Liver (tissue), 9 donors: ENCODE data around the gene CCDC97. TPM values are rescaled to one million over a fixed set of nuclear protein-coding genes. Genes with fewer than 3 reads are reported as not detected.

Experiments used
- DNase-seq: peaks from one replicate; pipeline ENCODE4 v3.0.0-alpha.2; 2017; ENCODE audit warnings: low spot score
- H3K27ac ChIP-seq, 2 donors: one replicate each; pipeline ENCODE4 v1.7.0; 2013; ENCODE audit warnings: inconsistent platforms in 2 of 2, low read length in 2 of 2, control low read depth in 1 of 2, low read depth in 1 of 2, mild to moderate bottlenecking in 1 of 2
- H3K27me3 ChIP-seq, 4 donors: one replicate each; pipeline versions ENCODE4 v1.6.1 to v1.7.0; 2013; ENCODE audit warnings: low read length in 3 of 4, inconsistent platforms in 1 of 4, mild to moderate bottlenecking in 1 of 4, moderate library complexity in 1 of 4; ENCODE audit not compliant: control insufficient read depth in 4 of 4, insufficient read depth in 4 of 4
- H3K36me3 ChIP-seq, 4 donors: one replicate each; pipeline versions ENCODE4 v1.6.1 to v1.7.0; 2013; ENCODE audit warnings: low read length in 3 of 4, mild to moderate bottlenecking in 3 of 4, low read depth in 1 of 4, moderate library complexity in 1 of 4; ENCODE audit not compliant: control insufficient read depth in 4 of 4, insufficient read depth in 3 of 4
- H3K4me1 ChIP-seq, 4 donors: one replicate each; pipeline versions ENCODE4 v1.6.1 to v1.7.0; 2013; ENCODE audit warnings: low read length in 3 of 4, mild to moderate bottlenecking in 3 of 4, moderate library complexity in 1 of 4; ENCODE audit not compliant: control insufficient read depth in 4 of 4, insufficient read depth in 4 of 4
- H3K4me3 ChIP-seq, 3 donors: one replicate each; pipeline versions ENCODE4 v1.6.1 to v1.7.0; 2013; ENCODE audit warnings: low read length in 3 of 3, control low read depth in 1 of 3, low read depth in 1 of 3, mild to moderate bottlenecking in 1 of 3
- H3K9ac ChIP-seq, 2 donors: one replicate each; pipeline ENCODE4 v1.7.0; 2013; ENCODE audit warnings: low read length in 2 of 2, mild to moderate bottlenecking in 2 of 2, moderate library complexity in 2 of 2, control low read depth in 1 of 2, low read depth in 1 of 2
- H3K9me3 ChIP-seq, 4 donors: one replicate each; pipeline versions ENCODE4 v1.6.1 to v1.7.0; 2013; ENCODE audit warnings: low read length in 3 of 4; ENCODE audit not compliant: control insufficient read depth in 4 of 4
- EGR1 ChIP-seq, 2 donors: IDR thresholded peaks; 2 replicates each; pipeline ENCODE4 v1.6.1; 2016 to 2018; ENCODE audit warnings: antibody characterized with exemption in 2 of 2, low read depth in 2 of 2
- FOXA1 ChIP-seq: IDR thresholded peaks from 2 replicates; pipeline ENCODE4 v1.6.1; 2016; ENCODE audit warnings: antibody characterized with exemption
- FOXA2 ChIP-seq: IDR thresholded peaks from 2 replicates; pipeline ENCODE4 v1.6.1; 2016; ENCODE audit warnings: antibody characterized with exemption
- GABPA ChIP-seq, 2 donors: IDR thresholded peaks in 1 of 2; conservative IDR thresholded peaks in 1 of 2; 2 replicates each; pipeline ENCODE4 v1.6.1; 2016; ENCODE audit warnings: antibody characterized with exemption in 2 of 2, mild to moderate bottlenecking in 1 of 2, moderate library complexity in 1 of 2
- HNF4A ChIP-seq, 2 donors: conservative IDR thresholded peaks; 2 replicates each; pipeline ENCODE4 v1.6.1; 2016; ENCODE audit warnings: antibody characterized with exemption in 2 of 2, mild to moderate bottlenecking in 2 of 2
- HNF4G ChIP-seq: IDR thresholded peaks from 2 replicates; pipeline ENCODE4 v1.6.1; 2016; ENCODE audit warnings: antibody characterized with exemption
- JUND ChIP-seq, 2 donors: IDR thresholded peaks; 2 replicates each; pipeline ENCODE4 v1.6.1; 2016; ENCODE audit warnings: antibody characterized with exemption in 2 of 2
- MAX ChIP-seq: IDR thresholded peaks from 2 replicates; pipeline ENCODE4 v1.6.1; 2016; ENCODE audit warnings: antibody characterized with exemption
- RAD21 ChIP-seq, 2 donors: IDR thresholded peaks; 2 replicates each; pipeline ENCODE4 v1.6.1; 2016; ENCODE audit warnings: antibody characterized with exemption in 2 of 2, mild to moderate bottlenecking in 2 of 2
- REST ChIP-seq: IDR thresholded peaks from 2 replicates; pipeline ENCODE4 v1.6.1; 2016; ENCODE audit warnings: antibody characterized with exemption, mild to moderate bottlenecking
- RXRA ChIP-seq, 2 donors: IDR thresholded peaks; 2 replicates each; pipeline ENCODE4 v1.6.1; 2017 to 2018; ENCODE audit warnings: antibody characterized with exemption in 2 of 2, mild to moderate bottlenecking in 1 of 2
- TAF1 ChIP-seq: conservative IDR thresholded peaks from 2 replicates; pipeline ENCODE4 v1.6.1; 2016; ENCODE audit warnings: antibody characterized with exemption, mild to moderate bottlenecking
- YY1 ChIP-seq: IDR thresholded peaks from 2 replicates; pipeline ENCODE4 v1.6.1; 2016; ENCODE audit warnings: antibody characterized with exemption, mild to moderate bottlenecking
- ZBTB33 ChIP-seq: IDR thresholded peaks from 2 replicates; pipeline ENCODE4 v1.6.1; 2016; ENCODE audit warnings: antibody characterized with exemption
- WGBS: extraction: QIAGEN DNeasy Blood & Tissue Kit; methylation state at CpG from one replicate; pipeline ENCODE4 v1.1.7; 2013; 5-methylcytosine and 5-hydroxymethylcytosine counted together
- polyA plus RNA-seq, 2 donors: library from polyadenylated mRNA; stranded (reverse) in 1 of 2; unstranded in 1 of 2; fragments of 200-250 nt in 1 of 2; fragments of >200 nt in 1 of 2; fragmentation: Nextera tagmentation in 1 of 2; extraction: Ambion mirVana in 1 of 2; gene quantifications; one replicate each; pipeline versions ENCODE4 v1.2.1 to v1.2.3, GENCODE V29; 2013 to 2015
- total RNA-seq, 2 donors: library from RNA; depleted of rRNA; stranded (reverse); fragments of >200 nt; gene quantifications; one replicate each; pipeline ENCODE4 v1.2.3, GENCODE V29; 2014
- TF ChIP-seq, protein P1 (sequence below): fragments of 150-350 bp; IDR thresholded peaks from 2 replicates; pipeline ENCODE4 v1.5.1; 2017; ENCODE audit warnings: improper control_type of control experiment, low read depth, low read length; ENCODE audit not compliant: missing input control
- TF ChIP-seq, protein P2 (sequence below): IDR thresholded peaks from 2 replicates; pipeline ENCODE4 v1.6.1; 2016; ENCODE audit warnings: antibody characterized with exemption
- donor health status: healthy.
- donor health status: healthy.
- donor health status: healthy.
- donor health status: healthy.
- donor health status: healthy.

CCDC97 gene
- total and polyA plus RNA-seq, 4 donors: 3.8 to 5.7 (median 5.3) TPM

GRCh38 chr19:41304706-41305483 lies 5.1 kb upstream of the CCDC97 start:
- H3K27me3 ChIP-seq: no peaks in the 10 kb centered on the region
- TF ChIP-seq HNF4G (no peak), GABPA (IDR thresholded peaks at IDR 0.05 in 1 of 2, conservative IDR thresholded peaks at IDR 0.05 in 1 of 2) (no peak), FOXA2 (no peak), JUND (IDR thresholded peaks at IDR 0.05) (no peak), REST (no peak), TAF1 (no peak)
- TF ChIP-seq, protein P1, sequence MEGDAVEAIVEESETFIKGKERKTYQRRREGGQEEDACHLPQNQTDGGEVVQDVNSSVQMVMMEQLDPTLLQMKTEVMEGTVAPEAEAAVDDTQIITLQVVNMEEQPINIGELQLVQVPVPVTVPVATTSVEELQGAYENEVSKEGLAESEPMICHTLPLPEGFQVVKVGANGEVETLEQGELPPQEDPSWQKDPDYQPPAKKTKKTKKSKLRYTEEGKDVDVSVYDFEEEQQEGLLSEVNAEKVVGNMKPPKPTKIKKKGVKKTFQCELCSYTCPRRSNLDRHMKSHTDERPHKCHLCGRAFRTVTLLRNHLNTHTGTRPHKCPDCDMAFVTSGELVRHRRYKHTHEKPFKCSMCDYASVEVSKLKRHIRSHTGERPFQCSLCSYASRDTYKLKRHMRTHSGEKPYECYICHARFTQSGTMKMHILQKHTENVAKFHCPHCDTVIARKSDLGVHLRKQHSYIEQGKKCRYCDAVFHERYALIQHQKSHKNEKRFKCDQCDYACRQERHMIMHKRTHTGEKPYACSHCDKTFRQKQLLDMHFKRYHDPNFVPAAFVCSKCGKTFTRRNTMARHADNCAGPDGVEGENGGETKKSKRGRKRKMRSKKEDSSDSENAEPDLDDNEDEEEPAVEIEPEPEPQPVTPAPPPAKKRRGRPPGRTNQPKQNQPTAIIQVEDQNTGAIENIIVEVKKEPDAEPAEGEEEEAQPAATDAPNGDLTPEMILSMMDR: no peak
- TF ChIP-seq, protein P2, sequence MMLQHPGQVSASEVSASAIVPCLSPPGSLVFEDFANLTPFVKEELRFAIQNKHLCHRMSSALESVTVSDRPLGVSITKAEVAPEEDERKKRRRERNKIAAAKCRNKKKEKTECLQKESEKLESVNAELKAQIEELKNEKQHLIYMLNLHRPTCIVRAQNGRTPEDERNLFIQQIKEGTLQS: no peak
- no peak overlapping the region for H3K27ac ChIP-seq
- H3K9ac ChIP-seq: no peak overlapping the region
- no peaks in the 10 kb centered on the region for H3K9me3 ChIP-seq
- peaks cover 21 to 64% (median 46%) of the 10 kb centered on the region in 4 donors for H3K36me3 ChIP-seq
- no peak for DNase-seq
- peaks cover 0 to 18% (median 14%) of the 10 kb centered on the region in 4 donors for H3K4me1 ChIP-seq
- WGBS: 88% methylated on average over 4 of the region's 4 CpGs
- H3K4me3 ChIP-seq: no peak overlapping the region

- H3K27ac ChIP-seq: no peak overlapping the region
- H3K36me3 ChIP-seq: peaks cover 20 to 56% (median 37%) of the 10 kb centered on the region in 4 donors
- no peak for DNase-seq
- H3K4me1 ChIP-seq: peaks cover 0 to 28% (median 21%) of the 10 kb centered on the region in 4 donors
- H3K9ac ChIP-seq: no peak overlapping the region
- H3K4me3 ChIP-seq: no peak overlapping the region
- no peak for TF ChIP-seq MAX
- TF ChIP-seq, protein P1: no peak
- no peak for TF ChIP-seq ZBTB33
- TF ChIP-seq, protein P2: no peak
- no peak for TF ChIP-seq FOXA2
- no peak for TF ChIP-seq RXRA (IDR thresholded peaks at IDR 0.05)
- no peak for TF ChIP-seq EGR1 (IDR thresholded peaks at IDR 0.05; ENCODE audit: low read depth in 2 of 2)
- no peak for TF ChIP-seq HNF4G
- TF ChIP-seq HNF4A (conservative IDR thresholded peaks at IDR 0.05): no peak
- TF ChIP-seq YY1: no peak
- TF ChIP-seq JUND (IDR thresholded peaks at IDR 0.05): no peak
- TF ChIP-seq FOXA1: no peak
- no peak for TF ChIP-seq RAD21 (IDR thresholded peaks at IDR 0.05)
- no peak for TF ChIP-seq TAF1
- H3K27me3 ChIP-seq: no peaks in the 10 kb centered on the region
- 85% methylated on average over 13 of the region's 13 CpGs for WGBS
- H3K9me3 ChIP-seq: no peaks in the 10 kb centered on the region
These were observed 3.8 kb upstream of the CCDC97 start for GRCh38 chr19:41305927-41306793.
